Measurements from ENCODE around the gene FAAP100. TPM values are rescaled to one million over a fixed set of nuclear protein-coding genes. Genes with fewer than 3 reads are reported as not detected.

The FAAP100 gene
- total RNA-seq, 1 experiment from 2014 or later: 54.7 TPM

DNA sequence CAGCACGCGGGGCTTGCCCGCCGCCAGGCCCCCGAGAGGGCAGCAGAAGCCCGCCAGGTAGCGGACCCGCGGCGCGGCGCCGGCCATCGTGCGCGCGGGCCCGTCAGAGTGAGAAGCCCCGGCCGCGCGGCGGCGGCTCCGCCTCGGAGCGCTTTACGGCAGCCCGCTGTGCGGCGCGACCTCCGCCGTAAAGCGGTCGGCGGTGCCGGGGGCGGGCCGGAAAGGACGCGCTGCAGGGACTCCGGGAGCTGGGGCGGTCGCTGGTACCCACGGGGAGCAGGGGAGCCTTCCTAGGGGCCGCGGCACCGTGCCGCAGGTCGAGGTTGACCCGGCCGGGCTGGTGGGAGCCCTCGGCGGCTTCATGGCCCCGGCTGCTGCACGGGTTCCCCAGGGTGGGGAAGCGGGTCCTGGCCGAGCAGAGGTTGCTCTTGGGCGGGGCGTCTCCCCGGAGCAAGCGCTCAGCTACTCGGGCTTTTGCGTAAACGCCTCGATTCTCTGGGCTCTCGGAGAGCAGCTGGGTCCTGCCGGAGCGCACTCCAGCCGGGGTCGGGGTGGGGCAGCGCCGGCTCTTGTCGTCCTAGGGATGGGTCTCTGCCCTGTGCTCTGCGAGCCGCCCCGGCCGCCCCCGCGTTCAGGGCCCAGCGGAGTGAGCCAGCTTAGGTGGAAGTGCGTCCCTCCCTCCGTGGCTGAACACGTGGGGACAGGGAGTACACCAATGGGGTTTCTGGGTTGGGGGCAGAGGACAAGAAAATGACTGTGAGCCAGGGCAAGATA, at the start of gene FAAP100 (continued):
- TF ChIP-seq, protein P1, sequence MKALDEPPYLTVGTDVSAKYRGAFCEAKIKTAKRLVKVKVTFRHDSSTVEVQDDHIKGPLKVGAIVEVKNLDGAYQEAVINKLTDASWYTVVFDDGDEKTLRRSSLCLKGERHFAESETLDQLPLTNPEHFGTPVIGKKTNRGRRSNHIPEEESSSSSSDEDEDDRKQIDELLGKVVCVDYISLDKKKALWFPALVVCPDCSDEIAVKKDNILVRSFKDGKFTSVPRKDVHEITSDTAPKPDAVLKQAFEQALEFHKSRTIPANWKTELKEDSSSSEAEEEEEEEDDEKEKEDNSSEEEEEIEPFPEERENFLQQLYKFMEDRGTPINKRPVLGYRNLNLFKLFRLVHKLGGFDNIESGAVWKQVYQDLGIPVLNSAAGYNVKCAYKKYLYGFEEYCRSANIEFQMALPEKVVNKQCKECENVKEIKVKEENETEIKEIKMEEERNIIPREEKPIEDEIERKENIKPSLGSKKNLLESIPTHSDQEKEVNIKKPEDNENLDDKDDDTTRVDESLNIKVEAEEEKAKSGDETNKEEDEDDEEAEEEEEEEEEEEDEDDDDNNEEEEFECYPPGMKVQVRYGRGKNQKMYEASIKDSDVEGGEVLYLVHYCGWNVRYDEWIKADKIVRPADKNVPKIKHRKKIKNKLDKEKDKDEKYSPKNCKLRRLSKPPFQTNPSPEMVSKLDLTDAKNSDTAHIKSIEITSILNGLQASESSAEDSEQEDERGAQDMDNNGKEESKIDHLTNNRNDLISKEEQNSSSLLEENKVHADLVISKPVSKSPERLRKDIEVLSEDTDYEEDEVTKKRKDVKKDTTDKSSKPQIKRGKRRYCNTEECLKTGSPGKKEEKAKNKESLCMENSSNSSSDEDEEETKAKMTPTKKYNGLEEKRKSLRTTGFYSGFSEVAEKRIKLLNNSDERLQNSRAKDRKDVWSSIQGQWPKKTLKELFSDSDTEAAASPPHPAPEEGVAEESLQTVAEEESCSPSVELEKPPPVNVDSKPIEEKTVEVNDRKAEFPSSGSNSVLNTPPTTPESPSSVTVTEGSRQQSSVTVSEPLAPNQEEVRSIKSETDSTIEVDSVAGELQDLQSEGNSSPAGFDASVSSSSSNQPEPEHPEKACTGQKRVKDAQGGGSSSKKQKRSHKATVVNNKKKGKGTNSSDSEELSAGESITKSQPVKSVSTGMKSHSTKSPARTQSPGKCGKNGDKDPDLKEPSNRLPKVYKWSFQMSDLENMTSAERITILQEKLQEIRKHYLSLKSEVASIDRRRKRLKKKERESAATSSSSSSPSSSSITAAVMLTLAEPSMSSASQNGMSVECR (CRISPR knock-in tag; IDR thresholded peaks at IDR 0.05; ENCODE audit: borderline replicate concordance): 0 out of 2 replicates have a peak, but pooled peaks have one; percentile 1
- TF ChIP-seq CREM (CRISPR knock-in tag; IDR thresholded peaks at IDR 0.05) (peak; percentile 62; the same call in 1 of the 2 replicates), GTF2I (CRISPR knock-in tag; conservative IDR thresholded peaks at IDR 0.05) (no peak), FOXK1 (CRISPR knock-in tag; IDR thresholded peaks at IDR 0.05) (no peak; the same call in 1 of the 2 replicates), NFYB (CRISPR knock-in tag; conservative IDR thresholded peaks at IDR 0.05; ENCODE audit: low read depth) (no peak), NR2C2 (CRISPR knock-in tag; IDR thresholded peaks at IDR 0.05) (no peak), TP53 (CRISPR knock-in tag; IDR thresholded peaks at IDR 0.05) (peak; percentile 83; the same call in 1 of the 2 replicates)
- TF ChIP-seq, protein P2, sequence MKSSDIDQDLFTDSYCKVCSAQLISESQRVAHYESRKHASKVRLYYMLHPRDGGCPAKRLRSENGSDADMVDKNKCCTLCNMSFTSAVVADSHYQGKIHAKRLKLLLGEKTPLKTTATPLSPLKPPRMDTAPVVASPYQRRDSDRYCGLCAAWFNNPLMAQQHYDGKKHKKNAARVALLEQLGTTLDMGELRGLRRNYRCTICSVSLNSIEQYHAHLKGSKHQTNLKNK (CRISPR knock-in tag; IDR thresholded peaks at IDR 0.05): no peak
- TF ChIP-seq, protein P3, sequence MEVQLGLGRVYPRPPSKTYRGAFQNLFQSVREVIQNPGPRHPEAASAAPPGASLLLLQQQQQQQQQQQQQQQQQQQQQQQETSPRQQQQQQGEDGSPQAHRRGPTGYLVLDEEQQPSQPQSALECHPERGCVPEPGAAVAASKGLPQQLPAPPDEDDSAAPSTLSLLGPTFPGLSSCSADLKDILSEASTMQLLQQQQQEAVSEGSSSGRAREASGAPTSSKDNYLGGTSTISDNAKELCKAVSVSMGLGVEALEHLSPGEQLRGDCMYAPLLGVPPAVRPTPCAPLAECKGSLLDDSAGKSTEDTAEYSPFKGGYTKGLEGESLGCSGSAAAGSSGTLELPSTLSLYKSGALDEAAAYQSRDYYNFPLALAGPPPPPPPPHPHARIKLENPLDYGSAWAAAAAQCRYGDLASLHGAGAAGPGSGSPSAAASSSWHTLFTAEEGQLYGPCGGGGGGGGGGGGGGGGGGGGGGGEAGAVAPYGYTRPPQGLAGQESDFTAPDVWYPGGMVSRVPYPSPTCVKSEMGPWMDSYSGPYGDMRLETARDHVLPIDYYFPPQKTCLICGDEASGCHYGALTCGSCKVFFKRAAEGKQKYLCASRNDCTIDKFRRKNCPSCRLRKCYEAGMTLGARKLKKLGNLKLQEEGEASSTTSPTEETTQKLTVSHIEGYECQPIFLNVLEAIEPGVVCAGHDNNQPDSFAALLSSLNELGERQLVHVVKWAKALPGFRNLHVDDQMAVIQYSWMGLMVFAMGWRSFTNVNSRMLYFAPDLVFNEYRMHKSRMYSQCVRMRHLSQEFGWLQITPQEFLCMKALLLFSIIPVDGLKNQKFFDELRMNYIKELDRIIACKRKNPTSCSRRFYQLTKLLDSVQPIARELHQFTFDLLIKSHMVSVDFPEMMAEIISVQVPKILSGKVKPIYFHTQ (CRISPR knock-in tag; IDR thresholded peaks at IDR 0.05): no peak
- TF ChIP-seq, protein P4, sequence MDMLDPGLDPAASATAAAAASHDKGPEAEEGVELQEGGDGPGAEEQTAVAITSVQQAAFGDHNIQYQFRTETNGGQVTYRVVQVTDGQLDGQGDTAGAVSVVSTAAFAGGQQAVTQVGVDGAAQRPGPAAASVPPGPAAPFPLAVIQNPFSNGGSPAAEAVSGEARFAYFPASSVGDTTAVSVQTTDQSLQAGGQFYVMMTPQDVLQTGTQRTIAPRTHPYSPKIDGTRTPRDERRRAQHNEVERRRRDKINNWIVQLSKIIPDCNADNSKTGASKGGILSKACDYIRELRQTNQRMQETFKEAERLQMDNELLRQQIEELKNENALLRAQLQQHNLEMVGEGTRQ (CRISPR knock-in tag; IDR thresholded peaks at IDR 0.05): peak; percentile 53
- TF ChIP-seq, protein P5, sequence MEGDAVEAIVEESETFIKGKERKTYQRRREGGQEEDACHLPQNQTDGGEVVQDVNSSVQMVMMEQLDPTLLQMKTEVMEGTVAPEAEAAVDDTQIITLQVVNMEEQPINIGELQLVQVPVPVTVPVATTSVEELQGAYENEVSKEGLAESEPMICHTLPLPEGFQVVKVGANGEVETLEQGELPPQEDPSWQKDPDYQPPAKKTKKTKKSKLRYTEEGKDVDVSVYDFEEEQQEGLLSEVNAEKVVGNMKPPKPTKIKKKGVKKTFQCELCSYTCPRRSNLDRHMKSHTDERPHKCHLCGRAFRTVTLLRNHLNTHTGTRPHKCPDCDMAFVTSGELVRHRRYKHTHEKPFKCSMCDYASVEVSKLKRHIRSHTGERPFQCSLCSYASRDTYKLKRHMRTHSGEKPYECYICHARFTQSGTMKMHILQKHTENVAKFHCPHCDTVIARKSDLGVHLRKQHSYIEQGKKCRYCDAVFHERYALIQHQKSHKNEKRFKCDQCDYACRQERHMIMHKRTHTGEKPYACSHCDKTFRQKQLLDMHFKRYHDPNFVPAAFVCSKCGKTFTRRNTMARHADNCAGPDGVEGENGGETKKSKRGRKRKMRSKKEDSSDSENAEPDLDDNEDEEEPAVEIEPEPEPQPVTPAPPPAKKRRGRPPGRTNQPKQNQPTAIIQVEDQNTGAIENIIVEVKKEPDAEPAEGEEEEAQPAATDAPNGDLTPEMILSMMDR (IDR thresholded peaks at IDR 0.05): no peak

DNA sequence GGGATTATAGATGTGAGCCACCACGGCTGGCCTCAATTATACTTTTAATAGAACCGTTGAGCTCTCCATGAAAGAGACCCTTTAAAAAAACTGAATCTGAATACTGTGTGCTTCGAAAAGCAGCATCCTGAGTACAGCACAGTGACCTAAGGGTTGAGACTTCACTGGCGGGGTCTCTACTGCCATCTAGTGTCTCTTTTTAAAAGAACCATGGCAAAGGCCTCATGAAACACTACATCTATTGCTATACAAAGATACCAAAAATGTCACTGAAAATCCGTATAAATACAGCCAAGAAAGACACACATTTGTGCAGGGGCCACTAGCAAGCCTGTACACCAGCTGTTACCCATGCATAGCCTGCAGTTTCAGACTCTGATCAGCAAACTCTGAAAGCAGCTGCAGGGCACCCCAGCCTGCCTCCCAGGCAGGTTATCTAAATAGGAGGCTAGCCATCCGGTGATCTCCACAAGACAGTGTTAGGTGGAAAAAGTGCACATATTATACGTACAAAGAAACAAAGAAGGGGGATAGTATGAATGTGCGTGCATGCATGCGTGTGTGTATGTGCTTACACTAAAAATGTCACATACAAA, 49.5 kb upstream of the FAAP100 start:
- DNase-seq (ENCODE audit: low spot score) (peak; percentile 20), ATAC-seq (peak; percentile 86)
- POLR2A ChIA-PET: no interaction called here
- H3K36me3 Mint-ChIP-seq: peaks cover 53% of the 10 kb centered on the region
- CTCF ChIA-PET: interaction anchor here (0.8 to 1.6 kb wide), 7 partner anchors 22 to 436 kb away, joined by 3 to 5 read pairs (median 4); partner anchors contain the start of genes DCXR and FAAP100
- TF ChIP-seq, protein P5 (IDR thresholded peaks at IDR 0.05): peak; percentile 29; the same call in 1 of the 2 replicates
- TF ChIP-seq, protein P6, sequence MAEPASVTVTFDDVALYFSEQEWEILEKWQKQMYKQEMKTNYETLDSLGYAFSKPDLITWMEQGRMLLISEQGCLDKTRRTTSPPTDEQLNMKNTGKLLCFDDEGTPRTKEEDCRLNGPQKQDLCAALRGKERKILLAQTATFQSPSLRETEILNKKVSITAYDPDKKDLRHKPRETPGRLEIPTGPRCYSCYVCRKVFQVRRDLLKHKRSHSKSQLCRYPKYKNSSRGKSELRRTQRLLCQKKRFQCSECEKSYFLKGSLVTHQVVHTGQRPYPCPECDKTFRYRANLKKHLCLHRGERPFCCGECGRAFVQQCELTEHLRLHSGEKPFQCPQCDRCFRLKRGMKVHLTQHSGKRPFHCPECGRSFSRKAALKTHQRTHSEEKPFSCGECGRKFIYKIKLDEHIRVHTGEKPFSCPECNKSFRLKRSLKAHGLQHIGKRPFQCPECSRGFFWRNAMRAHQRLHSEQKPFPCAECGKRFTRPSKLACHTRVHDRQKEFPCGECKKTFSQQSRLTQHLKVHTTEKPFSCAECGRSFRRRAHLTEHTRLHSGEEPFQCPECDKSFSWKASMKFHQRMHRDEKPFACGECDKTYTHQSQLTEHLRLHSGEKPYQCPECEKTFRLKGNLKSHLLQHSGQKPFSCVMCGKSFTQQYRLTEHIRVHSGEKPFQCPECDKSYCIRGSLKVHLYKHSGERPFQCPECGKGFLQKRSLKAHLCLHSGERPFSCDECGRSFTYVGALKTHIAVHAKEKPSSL (CRISPR knock-in tag; conservative IDR thresholded peaks at IDR 0.05): no peak
- TF ChIP-seq ZNF232 (CRISPR knock-in tag; IDR thresholded peaks at IDR 0.05): no peak
- H3K27ac Mint-ChIP-seq: peak overlapping the region; percentile 32; the same call in 1 of the 2 replicates
- H3K27me3 Mint-ChIP-seq (ENCODE audit: low read depth): no peaks in the 10 kb centered on the region
- no peak overlapping the region for H3K4me3 Mint-ChIP-seq
- H3K9me3 Mint-ChIP-seq: no peaks in the 10 kb centered on the region
- H3K4me1 Mint-ChIP-seq: no peaks in the 10 kb centered on the region
